WTC11 (cell line): ENCODE measurements around the gene OGDH.

Source experiments
- AFF4 ChIP-seq: sonication (generic); formaldehyde crosslinking; IDR thresholded peaks from 2 replicates; pipeline ENCODE4 v1.8.1; 2023; ENCODE audit warnings: mild to moderate bottlenecking, missing genetic modification reagents, borderline replicate concordance
- CREM ChIP-seq: sonication (generic); formaldehyde crosslinking; IDR thresholded peaks from 2 replicates; pipeline ENCODE4 v1.8.1; 2022; ENCODE audit warnings: mild to moderate bottlenecking, missing genetic modification reagents, moderate library complexity
- CTCF ChIP-seq: fragments of 200-600 bp; IDR thresholded peaks from 2 replicates; pipeline ENCODE4 v1.8.0; 2022; ENCODE audit warnings: antibody characterized with exemption
- E2F5 ChIP-seq: sonication (generic); formaldehyde crosslinking; IDR thresholded peaks from 2 replicates; pipeline ENCODE4 v1.8.1; 2022; ENCODE audit warnings: mild to moderate bottlenecking, moderate library complexity, missing genetic modification reagents
- FOXJ3 ChIP-seq: sonication (generic); formaldehyde crosslinking; IDR thresholded peaks from 2 replicates; pipeline ENCODE4 v1.9.0; 2021; ENCODE audit warnings: missing genetic modification reagents, mild to moderate bottlenecking, borderline replicate concordance
- FOXP4 ChIP-seq: sonication (generic); formaldehyde crosslinking; IDR thresholded peaks from 2 replicates; pipeline ENCODE4 v1.8.0; 2022; ENCODE audit warnings: mild to moderate bottlenecking, missing genetic modification reagents
- JUN ChIP-seq: sonication (generic); formaldehyde crosslinking; IDR thresholded peaks from 2 replicates; pipeline ENCODE4 v1.8.0; 2023; ENCODE audit warnings: mild to moderate bottlenecking, missing genetic modification reagents
- SP1 ChIP-seq: sonication (generic); formaldehyde crosslinking; conservative IDR thresholded peaks from 2 replicates; pipeline ENCODE4 v1.8.1; 2022; ENCODE audit warnings: missing genetic modification reagents
- ZNF317 ChIP-seq: sonication (generic); formaldehyde crosslinking; IDR thresholded peaks from 2 replicates; pipeline ENCODE4 v1.8.1; 2023; ENCODE audit warnings: low read depth, mild to moderate bottlenecking, moderate library complexity, missing genetic modification reagents, borderline replicate concordance

- no peak for TF ChIP-seq ZNF317 (CRISPR knock-in tag)
- TF ChIP-seq AFF4 (CRISPR knock-in tag): no peak
- TF ChIP-seq SP1 (CRISPR knock-in tag): no peak
- no peak for TF ChIP-seq CTCF
- no peak for TF ChIP-seq JUN (CRISPR knock-in tag)
- no peak for TF ChIP-seq FOXP4 (CRISPR knock-in tag)
- no peak for TF ChIP-seq FOXJ3
- TF ChIP-seq E2F5 (CRISPR knock-in tag): no peak
- TF ChIP-seq CREM (CRISPR knock-in tag): no peak
These were observed 44.3 kb downstream of the OGDH start for GRCh38 chr7:44650772-44651171.
